Subcutaneous adipose tissue (tissue), 4 donors: Measurements from ENCODE around the gene SLC5A1. TPM values are rescaled to one million over a fixed set of nuclear protein-coding genes. Genes with fewer than 3 reads are reported as not detected.

Source experiments
- total RNA-seq, 4 donors: library from RNA; depleted of rRNA; stranded (reverse); fragments of >200 nt; gene quantifications; one replicate each; pipeline ENCODE4 v1.1.0, GENCODE V29; 2016
- TF ChIP-seq, protein P1 (sequence below): fragments of 450-650 bp; IDR thresholded peaks from one replicate; pipeline ENCODE4 v1.5.1; 2016; ENCODE audit warnings: low read depth, mild to moderate bottlenecking, control low read depth, antibody characterized with exemption, moderate library complexity

SLC5A1 gene
- total RNA-seq, 4 donors from 2014 or later: not detected

- TF ChIP-seq, protein P1, sequence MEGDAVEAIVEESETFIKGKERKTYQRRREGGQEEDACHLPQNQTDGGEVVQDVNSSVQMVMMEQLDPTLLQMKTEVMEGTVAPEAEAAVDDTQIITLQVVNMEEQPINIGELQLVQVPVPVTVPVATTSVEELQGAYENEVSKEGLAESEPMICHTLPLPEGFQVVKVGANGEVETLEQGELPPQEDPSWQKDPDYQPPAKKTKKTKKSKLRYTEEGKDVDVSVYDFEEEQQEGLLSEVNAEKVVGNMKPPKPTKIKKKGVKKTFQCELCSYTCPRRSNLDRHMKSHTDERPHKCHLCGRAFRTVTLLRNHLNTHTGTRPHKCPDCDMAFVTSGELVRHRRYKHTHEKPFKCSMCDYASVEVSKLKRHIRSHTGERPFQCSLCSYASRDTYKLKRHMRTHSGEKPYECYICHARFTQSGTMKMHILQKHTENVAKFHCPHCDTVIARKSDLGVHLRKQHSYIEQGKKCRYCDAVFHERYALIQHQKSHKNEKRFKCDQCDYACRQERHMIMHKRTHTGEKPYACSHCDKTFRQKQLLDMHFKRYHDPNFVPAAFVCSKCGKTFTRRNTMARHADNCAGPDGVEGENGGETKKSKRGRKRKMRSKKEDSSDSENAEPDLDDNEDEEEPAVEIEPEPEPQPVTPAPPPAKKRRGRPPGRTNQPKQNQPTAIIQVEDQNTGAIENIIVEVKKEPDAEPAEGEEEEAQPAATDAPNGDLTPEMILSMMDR: no peak
These were observed 27.0 kb upstream of the SLC5A1 start for GRCh38 chr22:32016081-32016480.

GRCh38 chr22:32018056-32018455 is 25.0 kb upstream of the SLC5A1 start:
- TF ChIP-seq, protein P1: no peak

GRCh38 chr22:32020117-32020516 is 22.9 kb upstream of the SLC5A1 start:
- TF ChIP-seq, protein P1: no peak

- TF ChIP-seq, protein P1: no peak
These were observed 21.3 kb upstream of the SLC5A1 start for GRCh38 chr22:32021716-32022115.

- TF ChIP-seq, protein P1: no peak
These were observed 19.7 kb upstream of the SLC5A1 start for GRCh38 chr22:32023251-32023827.

DNA sequence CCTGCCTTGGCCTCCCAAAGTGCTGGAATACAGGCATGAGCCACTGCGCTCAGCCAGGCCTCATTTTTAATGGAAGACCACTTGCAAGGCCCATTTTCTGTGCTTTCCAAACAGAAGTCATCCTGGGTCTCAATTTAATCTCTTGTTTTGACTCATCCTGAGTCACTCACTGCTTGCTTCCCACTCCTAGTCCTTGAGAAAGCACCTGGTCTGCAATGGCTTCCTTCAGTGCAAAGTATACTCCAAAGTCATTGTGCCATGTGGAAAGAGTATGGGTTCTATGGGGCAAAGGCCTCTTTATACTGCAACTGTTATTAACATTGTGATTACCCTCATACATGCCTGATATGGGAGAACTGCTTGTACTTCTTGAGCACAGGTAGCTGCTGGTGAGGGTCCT is 18.3 kb upstream of the SLC5A1 start:
- TF ChIP-seq, protein P1: no peak

DNA sequence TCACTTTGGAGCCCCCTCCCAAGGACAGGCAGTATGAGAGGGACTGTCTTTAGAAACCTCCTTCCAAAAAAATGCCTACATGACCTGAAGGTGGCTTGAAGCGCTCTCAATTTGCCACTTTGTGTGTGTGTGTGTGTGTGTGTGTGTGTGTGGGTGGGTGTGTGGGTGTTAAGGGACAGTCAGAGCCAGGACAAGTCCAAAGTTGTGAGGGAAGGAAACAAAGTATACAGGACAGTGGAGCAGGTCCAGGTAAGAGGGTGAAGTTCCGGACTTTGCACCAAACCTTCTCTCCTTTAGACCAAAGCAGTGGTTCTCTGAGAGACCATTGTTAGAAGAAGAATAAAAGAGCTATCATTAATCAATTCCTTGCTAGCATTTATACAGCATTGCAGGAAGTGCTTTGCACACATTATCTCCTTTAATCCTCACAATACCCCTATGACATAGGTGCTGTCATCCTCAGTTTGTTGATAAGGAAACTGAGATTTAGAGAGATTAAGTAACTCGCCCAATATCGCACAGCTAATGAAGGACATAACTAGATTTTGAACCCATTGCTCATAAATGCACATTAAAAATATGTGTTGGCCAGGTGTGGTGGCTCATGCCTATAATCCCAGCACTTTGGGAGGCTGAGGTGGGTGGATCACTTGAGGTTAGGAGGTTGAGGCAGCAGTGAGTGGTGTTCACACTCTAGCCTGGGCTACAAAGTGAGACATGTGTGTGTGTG is 12.4 kb upstream of the SLC5A1 start:
- TF ChIP-seq, protein P1: no peak
